Umbilical cord (tissue), 2 donors: Measurements from ENCODE around the gene ASGR1. TPM values are rescaled to one million over a fixed set of nuclear protein-coding genes. Genes with fewer than 3 reads are reported as not detected.
"Not testable (repeated sequence)": the region's sequence is repeated elsewhere in the genome, so short reads cannot be mapped to it uniquely, and the experiment has no call there.

Experiments used
- DNase-seq: peaks from one replicate; pipeline ENCODE4 v3.0.0-alpha.2; 2015; ENCODE audit warnings: low spot score
- total RNA-seq: library from RNA; depleted of rRNA; stranded (reverse); fragments of >200 nt; gene quantifications from one replicate; pipeline ENCODE4 v1.2.3, GENCODE V29; 2014; ENCODE audit warnings: low replicate concordance; ENCODE audit not compliant: insufficient read depth

Gene ASGR1
- total RNA-seq, 1 donor from 2014 or later = 1.2 TPM

GRCh38 chr17:7191069-7191468 lies 11.9 kb upstream of the ASGR1 start:
- DNase-seq = no peak

- no peak for DNase-seq
Measured at GRCh38 chr17:7190276-7190917, 11.2 kb upstream of the ASGR1 start.

- DNase-seq = no peak
Measured at GRCh38 chr17:7186241-7186640, 7.1 kb upstream of the ASGR1 start.

DNA sequence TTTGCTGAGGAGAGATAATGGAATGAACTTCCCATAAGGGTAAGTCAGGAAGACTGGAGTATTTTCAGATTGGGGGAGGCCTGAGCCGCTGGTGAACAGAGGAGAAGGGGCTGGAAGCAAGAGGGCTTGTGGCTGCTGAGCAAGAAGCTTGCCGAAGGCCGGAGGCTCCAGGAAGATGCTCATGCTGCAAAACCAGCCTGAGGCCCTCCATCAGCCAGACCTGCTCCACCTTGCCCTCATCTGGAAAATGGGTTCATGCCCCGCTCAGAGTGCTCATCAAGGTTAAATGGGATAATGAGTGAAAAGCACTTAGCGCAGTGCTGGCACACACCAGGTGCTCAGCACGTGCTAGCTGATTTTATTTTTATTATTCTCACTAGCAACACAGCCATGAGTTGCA lies 5.5 kb upstream of the ASGR1 start:
- DNase-seq = no peak

DNA sequence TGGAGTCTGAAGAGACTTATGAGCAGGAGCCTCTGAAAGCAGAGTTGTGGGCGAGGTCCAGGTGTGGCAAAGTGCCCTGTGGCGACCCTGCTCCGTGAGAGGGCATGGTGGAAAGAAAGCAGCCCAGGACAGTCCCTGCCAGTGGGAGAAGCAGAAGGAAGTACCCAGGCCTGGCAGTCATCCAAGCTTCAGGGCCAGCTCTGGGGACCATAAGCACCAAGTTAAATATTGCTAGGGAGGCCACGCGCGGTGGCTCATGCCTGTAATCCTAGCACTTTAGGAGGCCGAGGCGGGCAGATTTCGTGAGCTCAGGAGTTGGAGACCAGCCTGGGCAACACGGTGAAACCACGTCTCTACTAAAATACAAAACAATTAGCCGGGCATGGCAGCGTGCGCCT lies 4.9 kb upstream of the ASGR1 start:
- DNase-seq = no peak

- no peak for DNase-seq
Measured at GRCh38 chr17:7183433-7184090, 4.4 kb upstream of the ASGR1 start.

GRCh38 chr17:7182101-7182500 lies 2.9 kb upstream of the ASGR1 start:
- DNase-seq = not testable (repeated sequence)

GRCh38 chr17:7178973-7179316 lies 225 bp downstream of the ASGR1 start:
- no peak for DNase-seq

GRCh38 chr17:7177954-7178477 lies 1.2 kb downstream of the ASGR1 start:
- DNase-seq = peak; percentile 27

DNA sequence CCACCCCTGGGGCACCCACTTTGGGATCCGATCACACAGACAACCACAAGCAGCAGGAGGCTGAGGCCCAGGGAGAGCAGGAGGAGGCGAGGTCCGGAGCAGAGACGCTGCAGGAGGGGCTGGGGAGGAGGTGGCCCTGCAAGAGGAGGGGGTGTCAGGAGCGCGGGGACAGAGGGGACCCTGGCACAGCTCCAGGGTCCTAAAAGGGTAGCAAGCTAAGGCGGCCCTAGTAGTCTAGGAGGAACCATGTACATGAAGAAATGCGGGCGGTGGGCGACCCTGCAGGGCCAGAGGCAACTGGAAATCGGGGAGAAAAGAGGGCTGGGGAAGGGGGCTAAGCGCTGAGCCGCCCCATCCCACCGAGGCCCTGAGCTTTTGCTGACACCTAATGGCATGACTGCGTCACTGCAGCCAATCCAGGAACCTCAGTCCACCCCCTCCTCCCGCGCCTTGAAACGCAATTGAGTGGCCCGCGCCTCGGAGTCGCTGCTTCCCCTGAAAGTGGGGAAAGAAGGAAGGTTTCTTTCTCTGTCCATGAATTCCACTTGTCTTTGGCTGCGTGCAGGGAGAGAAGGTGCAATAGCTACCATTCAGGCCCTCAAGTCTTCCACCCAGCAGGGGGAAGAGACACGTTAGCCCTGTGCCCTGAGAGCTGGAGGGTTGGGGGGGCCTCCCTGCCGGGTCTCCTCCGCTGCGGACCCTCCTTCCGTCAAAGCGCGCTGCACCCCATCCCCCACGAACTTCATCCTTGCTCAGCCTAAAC lies 1.8 kb downstream of the ASGR1 start:
- DNase-seq = peak; percentile 74

DNA sequence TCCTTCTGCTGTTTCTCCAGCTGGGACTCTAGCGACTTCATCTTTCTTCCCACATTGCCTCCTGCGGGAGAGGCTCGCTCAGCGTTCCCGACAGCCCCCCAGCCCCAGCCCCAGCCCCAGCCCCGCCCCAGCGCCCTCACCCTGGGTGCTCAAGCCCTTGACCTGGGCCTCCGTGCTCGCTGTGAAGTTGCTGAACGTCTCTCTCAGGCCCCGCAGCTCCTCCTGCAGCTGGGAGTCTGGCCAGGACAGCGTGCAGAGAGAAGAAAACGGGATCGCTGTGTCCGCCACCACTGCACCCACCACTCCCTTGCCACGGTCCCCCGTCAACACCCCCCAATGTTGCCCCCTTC lies 2.4 kb downstream of the ASGR1 start:
- peak; percentile 58 for DNase-seq

DNA sequence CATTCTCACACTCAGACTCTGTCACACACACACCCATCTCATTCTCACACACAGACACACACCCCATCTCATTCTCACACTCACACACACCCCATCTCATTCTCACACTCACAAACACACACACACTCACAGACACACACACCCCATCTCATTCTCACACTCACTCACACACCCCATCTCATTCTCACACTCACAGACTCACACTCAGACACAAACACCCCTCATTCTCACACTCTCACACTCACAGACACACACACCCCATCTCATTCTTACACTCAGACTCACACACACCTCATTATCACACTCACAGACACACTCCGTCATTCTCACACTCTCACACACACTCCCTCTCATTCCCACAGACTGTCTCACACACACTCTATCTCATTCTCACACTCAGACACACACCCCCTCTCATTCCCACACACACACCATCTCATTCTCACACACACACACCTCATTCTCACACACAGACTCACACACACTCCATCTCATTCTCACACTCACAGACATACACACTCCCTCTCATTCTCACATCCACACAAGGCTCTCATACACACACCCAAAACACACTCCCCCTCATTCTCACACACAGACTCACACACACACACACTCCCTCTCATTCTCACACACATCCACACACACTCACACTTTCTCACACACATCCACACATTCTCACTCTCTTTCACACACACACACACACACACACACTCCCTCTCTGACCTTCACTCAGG lies 2.9 kb downstream of the ASGR1 start:
- no peak for DNase-seq

DNA sequence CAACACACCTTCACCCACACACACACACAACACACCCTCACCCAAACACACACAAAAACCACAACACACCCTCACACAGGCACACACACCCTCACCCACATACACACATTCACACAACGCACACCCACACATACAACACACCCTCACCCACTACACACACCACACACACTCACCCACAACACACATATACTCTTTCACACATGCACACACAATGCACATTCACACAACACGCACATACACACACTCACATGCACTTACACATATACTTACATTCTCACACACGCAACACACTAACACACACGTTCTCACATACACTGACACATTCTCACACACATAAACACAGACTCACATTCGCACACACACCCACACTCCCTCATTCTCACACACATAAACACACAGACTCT lies 3.8 kb downstream of the ASGR1 start:
- no peak for DNase-seq

DNA sequence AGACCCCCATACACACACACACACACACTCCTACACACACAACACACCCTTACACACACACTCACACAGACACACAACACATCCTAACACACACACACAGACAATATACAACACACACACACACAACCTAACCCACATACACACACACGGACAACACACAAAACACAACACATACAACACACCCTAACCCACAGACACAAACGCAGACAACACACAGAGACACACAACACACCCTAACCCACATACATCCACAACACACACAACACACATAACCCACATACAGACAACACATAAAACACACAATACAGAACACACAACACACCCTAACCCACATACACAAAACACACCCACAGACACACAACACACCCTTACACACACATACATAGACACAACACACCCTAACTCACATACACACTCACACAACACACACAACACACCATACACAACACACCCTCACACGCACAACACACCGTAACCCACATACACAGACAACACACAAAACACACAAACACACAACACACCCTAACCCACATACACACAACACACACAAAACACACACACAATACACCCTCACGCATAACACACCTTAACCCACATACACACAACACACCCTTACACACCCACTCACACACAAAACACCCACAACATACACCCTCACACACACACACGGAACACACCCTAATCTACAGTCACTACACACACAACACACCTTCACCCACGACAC lies 4.4 kb downstream of the ASGR1 start:
- DNase-seq = no peak

- peak; percentile 57 for DNase-seq
Measured at GRCh38 chr17:7173687-7174602, 5.2 kb downstream of the ASGR1 start.

DNA sequence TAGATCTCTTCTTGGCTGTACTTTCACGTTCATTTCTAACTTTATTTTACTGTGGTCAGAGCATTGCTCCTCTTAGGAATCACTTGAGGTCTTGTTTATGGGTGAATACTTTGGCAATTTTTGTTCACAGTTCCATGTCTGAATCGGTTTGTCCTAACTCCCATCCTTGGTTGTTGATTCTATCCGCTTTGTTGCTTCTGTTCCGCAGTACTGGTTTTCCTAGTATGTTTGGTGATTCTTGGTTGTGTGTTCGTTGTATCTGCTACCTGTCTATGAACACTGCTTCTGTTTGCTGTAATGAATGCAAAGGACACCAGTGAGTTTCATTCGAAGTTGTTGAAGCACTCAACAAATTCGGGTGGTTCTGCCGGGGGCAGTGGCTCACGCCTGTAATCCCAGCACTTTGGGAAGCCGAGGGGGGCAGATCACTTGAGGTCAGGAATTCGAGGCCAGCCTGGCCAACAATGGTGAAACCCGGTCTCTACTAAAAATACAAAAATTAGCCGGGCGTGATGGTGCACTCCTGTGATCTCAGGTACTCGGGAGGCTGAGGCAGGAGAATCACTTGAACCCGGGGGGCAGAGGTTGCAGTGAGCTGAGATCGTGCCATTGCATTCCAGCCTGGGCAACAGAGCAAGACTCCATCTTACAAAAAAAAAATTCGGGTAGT lies 6.5 kb downstream of the ASGR1 start:
- DNase-seq = not testable (repeated sequence)

DNA sequence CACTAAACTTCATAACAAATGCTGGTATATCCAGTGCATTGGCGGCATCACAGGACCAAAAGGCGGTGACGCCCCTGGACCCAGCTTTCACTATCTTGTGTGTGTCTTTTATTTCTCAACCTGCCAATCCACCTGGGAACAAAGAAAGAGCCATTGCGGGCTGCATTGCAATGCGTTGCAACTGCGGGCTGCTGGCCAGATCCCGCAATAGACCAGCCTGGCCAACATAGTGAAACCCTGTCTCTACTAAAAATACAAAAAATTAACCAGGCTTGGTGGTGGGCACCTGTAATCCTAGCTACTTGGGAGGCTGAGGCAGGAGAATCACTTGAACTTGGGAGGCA lies 9.6 kb downstream of the ASGR1 start:
- DNase-seq = not testable (repeated sequence)

- not testable (repeated sequence) for DNase-seq
Measured at GRCh38 chr17:7168841-7169564, 10.2 kb downstream of the ASGR1 start.

- DNase-seq = no peak
Measured at GRCh38 chr17:7167832-7168231, 11.3 kb downstream of the ASGR1 start.
